ENCODE measurements around the gene RETREG3.

DNA sequence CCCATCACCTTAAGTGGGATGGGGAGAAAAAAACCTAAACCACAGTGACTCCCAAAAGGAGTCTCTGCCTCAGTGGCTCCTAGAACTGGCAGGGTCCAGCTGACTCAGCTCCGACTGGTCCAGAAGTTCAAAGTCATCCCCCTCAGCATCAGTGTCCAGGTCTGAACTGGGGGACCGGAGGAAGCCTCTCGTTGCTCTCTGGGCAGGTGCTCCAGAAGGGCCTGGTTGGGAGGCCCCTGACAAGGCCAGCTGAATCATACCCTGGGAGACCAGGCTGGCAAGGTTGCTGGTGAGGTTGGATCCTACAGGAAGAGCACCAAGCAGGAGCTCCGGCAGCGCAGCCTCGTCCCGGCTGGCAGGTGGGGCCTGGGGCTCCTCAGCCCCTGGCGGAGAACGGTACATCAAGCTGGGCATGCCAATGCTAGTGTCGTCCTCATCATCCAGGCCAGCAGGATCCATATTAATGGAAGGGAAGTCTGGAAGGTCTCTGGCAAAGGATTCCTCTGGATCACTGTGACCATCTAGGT lies 27.4 kb downstream of the RETREG3 start:
- TF ChIP-seq TAF1 (IDR thresholded peaks at IDR 0.05; ENCODE audit: borderline replicate concordance, insufficient read depth, low read length) (no peak), SIN3A (IDR thresholded peaks at IDR 0.05; ENCODE audit: borderline replicate concordance, insufficient read depth, low read length) (no peak), POLR2AphosphoS5 (IDR thresholded peaks at IDR 0.05; ENCODE audit: low read depth, low read length) (no peak), FOXP2 (optimal IDR thresholded peaks at IDR 0.05; ENCODE audit: borderline replicate concordance, extremely low read depth, extremely low read length, insufficient read depth) (no peak)
- TF ChIP-seq, protein P1, sequence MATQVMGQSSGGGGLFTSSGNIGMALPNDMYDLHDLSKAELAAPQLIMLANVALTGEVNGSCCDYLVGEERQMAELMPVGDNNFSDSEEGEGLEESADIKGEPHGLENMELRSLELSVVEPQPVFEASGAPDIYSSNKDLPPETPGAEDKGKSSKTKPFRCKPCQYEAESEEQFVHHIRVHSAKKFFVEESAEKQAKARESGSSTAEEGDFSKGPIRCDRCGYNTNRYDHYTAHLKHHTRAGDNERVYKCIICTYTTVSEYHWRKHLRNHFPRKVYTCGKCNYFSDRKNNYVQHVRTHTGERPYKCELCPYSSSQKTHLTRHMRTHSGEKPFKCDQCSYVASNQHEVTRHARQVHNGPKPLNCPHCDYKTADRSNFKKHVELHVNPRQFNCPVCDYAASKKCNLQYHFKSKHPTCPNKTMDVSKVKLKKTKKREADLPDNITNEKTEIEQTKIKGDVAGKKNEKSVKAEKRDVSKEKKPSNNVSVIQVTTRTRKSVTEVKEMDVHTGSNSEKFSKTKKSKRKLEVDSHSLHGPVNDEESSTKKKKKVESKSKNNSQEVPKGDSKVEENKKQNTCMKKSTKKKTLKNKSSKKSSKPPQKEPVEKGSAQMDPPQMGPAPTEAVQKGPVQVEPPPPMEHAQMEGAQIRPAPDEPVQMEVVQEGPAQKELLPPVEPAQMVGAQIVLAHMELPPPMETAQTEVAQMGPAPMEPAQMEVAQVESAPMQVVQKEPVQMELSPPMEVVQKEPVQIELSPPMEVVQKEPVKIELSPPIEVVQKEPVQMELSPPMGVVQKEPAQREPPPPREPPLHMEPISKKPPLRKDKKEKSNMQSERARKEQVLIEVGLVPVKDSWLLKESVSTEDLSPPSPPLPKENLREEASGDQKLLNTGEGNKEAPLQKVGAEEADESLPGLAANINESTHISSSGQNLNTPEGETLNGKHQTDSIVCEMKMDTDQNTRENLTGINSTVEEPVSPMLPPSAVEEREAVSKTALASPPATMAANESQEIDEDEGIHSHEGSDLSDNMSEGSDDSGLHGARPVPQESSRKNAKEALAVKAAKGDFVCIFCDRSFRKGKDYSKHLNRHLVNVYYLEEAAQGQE (IDR thresholded peaks at IDR 0.05; ENCODE audit: insufficient read depth in 1 of 2, low read depth in 2 of 2, low read length in 2 of 2), result no peak
